Vagina (tissue), 2 donors: Measurements from ENCODE around the gene PMIS2.

Experiments used
- POLR2A ChIP-seq, 2 donors: fragments of 450-650 bp; IDR thresholded peaks; one replicate each; pipeline ENCODE4 v1.6.1; 2017; ENCODE audit warnings: antibody characterized with exemption in 2 of 2, mild to moderate bottlenecking in 2 of 2, moderate library complexity in 2 of 2
- POLR2AphosphoS5 ChIP-seq, 2 donors: sonication (generic); formaldehyde crosslinking; IDR thresholded peaks; one replicate each; pipeline ENCODE4 v1.9.0; 2017; ENCODE audit warnings: antibody characterized with exemption in 2 of 2, mild to moderate bottlenecking in 2 of 2, low read depth in 1 of 2; ENCODE audit not compliant: insufficient read depth in 1 of 2
- TF ChIP-seq, protein P1 (sequence below), 3 experiments: fragments of 450-650 bp in 2 of 3; fragments of 200-600 bp in 1 of 3; sonication (generic) in 1 of 3; IDR thresholded peaks; one replicate each; pipeline ENCODE4 v1.5.1; 2017 to 2019; ENCODE audit warnings: antibody characterized with exemption in 3 of 3, mild to moderate bottlenecking in 2 of 3, moderate library complexity in 2 of 3

DNA sequence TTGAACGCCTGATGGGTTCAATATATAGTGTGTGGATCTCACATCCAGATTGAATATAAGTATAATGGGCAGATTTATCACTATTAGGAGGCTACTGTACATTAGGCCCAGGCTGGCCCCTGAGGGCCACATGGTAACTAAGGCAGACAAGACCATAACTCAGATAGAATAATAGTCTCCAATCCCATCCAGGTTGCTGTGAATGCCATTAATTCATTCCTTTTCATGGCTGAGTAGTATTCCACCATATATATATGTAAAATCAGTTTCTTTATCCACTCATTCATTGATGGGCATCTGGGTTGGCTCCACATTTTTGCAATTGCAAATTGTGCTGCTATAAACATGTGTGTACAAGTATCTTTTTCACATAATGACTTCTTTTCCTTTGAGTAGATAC, 8.1 kb upstream of the PMIS2 start:
- TF ChIP-seq, protein P1, sequence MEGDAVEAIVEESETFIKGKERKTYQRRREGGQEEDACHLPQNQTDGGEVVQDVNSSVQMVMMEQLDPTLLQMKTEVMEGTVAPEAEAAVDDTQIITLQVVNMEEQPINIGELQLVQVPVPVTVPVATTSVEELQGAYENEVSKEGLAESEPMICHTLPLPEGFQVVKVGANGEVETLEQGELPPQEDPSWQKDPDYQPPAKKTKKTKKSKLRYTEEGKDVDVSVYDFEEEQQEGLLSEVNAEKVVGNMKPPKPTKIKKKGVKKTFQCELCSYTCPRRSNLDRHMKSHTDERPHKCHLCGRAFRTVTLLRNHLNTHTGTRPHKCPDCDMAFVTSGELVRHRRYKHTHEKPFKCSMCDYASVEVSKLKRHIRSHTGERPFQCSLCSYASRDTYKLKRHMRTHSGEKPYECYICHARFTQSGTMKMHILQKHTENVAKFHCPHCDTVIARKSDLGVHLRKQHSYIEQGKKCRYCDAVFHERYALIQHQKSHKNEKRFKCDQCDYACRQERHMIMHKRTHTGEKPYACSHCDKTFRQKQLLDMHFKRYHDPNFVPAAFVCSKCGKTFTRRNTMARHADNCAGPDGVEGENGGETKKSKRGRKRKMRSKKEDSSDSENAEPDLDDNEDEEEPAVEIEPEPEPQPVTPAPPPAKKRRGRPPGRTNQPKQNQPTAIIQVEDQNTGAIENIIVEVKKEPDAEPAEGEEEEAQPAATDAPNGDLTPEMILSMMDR (IDR thresholded peaks at IDR 0.05) = no peak
- TF ChIP-seq POLR2A (IDR thresholded peaks at IDR 0.05) (no peak), POLR2AphosphoS5 (IDR thresholded peaks at IDR 0.05; ENCODE audit: insufficient read depth in 1 of 2, low read depth in 1 of 2) (no peak)
